NCI-H524 treated with DMSO at 0.1 percent for 48 hours (cell line): ENCODE measurements around the gene MIOX.

ENCODE experiments used
- DNase-seq: peaks from one replicate; lab custom pipeline; 2025; lab: John Stamatoyannopoulos, UW

The MIOX gene

GRCh38 chr22:50490531-50491308 lies 4.1 kb downstream of the MIOX start:
- DNase-seq = no peak

GRCh38 chr22:50497093-50497492 lies 10.4 kb downstream of the MIOX start:
- DNase-seq = no peak

- peak; percentile 6 for DNase-seq
Measured at GRCh38 chr22:50498322-50498890, 11.7 kb downstream of the MIOX start.

- DNase-seq = no peak
Measured at GRCh38 chr22:50500452-50500851, 13.8 kb downstream of the MIOX start.

- DNase-seq = no peak
Measured at GRCh38 chr22:50502096-50502495, 15.4 kb downstream of the MIOX start.

DNA sequence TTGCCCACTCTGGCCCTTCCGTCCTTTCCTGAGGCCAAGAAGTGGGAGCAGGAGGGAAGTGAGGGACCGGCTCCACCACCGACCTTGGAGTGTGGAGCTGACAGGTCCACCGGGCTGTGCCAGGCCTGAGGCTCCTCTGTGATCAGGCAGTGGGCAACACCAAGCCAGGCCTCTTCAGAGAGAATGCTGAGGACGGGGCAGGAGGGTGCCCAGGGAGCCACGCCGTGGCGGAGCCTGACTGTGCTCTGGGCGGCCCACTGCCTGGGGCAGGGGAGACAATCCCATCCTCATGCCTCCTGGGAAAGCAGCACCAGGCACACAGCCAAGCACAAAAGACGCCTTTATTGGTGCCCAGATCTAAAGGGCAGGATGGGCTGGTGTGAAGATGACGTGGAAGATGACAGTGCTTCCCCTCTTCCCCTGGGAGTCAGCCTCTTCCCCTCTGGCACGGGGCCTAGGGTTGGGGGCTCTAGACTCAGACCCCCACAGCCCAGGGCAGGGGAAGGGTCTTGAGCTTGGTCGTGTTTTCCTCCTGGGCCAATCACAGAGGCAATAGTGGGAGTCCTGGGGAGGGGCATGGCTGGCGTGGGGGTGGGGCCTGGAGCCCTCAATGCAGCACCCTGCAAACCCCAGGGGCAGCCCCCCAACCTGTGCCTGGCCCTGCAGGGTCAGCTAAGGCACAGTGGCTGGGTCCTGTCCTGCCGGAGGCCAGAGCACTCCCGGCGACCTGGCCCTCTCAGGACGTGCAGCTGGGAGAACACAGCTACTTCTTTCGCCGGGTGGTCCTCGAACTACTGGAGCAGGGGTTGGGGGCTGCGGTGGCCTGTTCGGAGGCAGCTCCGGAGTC lies 16.2 kb downstream of the MIOX start:
- DNase-seq = no peak

DNA sequence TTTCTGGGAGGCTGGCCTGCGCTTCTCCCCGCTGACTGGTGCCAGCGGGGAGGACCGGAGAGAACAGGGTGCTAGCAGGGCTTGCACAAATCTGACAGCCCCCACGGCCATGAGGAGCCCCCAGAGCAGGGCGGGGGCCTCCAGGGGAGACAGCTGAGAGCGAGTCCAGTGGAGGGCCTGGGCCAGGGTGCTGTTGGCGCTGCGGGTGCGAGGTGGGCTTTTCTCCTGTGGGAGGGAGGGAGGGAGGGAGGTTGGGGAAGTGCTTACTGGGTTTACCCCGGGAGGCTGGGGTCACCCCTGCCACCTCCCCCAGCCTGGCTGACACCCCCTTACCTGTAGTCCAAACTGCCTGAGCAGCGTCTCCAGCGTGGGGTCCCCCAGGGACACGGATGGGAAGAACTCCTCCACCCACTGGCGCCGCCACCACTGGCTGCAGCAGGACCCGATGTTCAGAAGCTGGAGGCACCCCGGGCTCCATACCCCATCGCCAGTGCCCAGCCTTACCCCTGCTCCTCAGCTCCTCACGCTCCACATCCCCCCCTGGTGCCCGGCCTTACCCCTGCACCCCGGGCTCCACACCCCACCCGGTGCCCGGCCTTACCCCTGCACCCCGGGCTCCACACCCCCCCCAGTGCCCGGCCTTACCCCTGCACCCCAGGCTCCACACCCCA lies 17.0 kb downstream of the MIOX start:
- DNase-seq = no peak

GRCh38 chr22:50504369-50505211 lies 17.9 kb downstream of the MIOX start:
- DNase-seq = no peak

DNA sequence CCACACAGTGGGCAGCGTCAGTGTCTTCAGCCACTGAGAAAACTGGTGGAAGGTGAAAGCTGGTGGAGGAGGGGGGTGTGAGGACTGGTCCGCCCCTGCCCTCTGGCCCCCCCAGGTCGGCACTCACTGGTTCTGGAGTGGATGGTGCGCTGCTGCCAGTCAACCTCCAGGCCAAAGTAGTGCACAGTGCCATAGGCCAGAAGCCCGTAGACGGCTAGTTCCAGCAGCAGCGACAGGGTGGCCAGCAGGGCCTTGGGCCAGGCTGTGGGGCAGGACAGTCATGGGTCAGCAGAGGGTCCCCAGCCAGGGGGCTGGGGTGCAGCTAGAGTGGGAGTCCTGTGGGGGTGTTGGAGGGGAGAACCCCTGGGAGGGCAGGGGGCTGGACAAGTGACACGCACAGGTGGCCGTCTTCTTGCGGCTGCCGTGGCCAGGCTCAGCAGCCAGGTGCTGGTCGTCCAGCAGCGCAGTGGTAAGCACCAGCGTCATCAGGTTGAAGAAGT lies 18.7 kb downstream of the MIOX start:
- DNase-seq = no peak

DNA sequence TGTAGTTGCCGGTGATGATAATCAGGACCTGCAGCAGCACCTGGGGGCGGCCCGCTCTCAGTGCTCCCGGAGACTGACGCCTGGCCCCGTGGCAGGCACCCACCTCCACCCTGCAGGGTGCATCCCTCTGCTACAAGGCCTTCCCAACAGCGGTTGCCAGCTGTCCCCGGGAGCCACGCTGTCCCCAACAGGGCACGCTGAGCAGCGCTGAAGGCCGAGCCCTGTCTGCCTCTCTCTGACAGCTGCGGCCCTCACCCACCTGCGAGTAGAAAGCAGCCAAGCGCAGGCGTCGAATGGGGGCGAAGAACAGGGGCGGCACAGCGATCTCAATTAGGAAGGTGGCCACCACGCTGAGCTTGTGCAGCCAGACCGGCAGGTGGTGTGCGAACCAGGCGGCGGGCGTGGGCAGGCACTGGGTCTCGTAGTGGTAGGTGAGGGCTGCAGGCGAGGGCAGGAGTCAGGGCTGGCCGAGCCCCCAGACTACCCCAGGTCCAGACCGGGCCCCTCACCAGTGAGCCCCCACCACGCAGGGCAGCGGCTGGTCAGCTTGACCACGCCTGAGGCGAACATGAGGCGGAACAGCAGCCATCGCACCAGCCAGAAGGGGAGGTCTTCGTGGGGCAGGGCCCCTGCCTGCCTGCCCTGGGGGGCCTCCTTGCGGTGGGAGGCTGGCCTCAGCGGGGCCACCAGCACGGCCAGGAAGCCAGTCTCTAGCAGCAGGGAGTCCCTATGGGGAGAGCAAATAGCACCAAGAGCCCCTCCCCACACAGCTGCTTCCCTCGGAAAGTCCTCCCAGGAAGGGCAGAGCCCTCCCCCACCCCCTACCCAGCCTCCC lies 19.3 kb downstream of the MIOX start:
- DNase-seq = no peak

DNA sequence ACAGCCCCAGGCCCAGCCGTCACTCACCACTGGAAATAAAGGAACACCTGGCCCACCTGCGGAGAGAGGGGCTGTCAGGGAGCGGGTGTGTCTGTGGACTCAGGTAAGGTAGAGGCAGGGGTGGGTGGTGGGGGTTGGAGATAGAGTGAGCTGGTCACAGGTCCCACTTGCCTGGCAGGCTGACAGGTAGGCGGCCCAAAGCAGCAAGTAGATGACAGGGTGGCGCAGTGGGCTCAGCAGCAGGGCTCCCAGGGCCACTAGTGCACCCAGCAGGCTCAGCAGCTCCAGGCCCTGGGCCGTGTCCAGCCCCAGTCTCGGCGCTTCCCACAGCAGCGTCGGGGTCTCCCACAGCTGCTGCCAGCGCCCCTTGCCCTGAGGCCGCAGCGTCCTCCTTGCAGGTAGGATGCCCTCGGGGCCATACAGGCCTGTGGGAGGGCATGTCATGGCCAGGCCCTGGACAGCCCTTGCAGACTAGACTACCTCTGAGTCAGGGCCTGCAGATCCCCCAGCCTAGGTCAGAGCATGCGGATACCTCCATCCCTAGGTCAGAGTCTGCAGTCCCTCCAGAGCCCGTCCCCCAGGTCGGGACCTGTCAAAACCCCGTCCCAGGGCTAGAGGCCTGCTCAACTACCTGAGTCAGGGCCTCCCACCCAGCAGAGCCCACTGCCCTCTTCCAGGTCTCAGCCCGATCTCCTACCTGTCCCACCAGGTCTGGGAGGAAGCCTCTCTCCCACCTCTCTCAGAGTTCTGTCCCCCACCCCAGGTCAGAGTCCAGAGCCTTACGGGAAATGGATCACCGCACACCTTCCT lies 20.2 kb downstream of the MIOX start:
- DNase-seq = no peak

DNA sequence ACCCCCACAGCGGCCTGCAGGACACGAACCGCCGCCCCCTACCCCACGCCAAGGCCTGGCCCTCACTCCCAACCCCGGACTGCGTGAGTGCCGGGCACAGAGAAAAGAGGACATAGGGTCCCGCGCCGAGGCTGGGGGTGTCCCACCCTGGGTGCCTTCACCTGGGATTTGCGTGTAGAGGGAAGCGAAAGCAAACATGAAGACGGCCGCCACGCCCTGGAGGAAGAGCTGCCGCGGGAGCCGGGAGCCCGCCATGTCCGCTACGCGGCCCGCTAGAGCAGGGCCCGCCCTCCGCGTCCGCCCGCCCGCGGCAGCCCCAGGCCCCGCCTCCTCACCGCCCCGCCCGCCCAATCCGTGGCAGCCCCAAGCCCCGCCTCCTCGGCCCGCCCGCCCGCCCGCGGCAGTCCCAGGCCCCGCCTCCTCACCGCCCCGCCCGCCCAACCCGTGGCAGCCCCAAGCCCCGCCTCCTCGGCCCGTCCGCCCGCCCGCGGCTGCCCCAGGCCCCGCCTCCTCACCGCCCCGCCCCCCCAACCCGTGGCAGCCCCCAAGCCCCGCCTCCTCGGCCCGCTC lies 20.8 kb downstream of the MIOX start, which contains the start of gene LMF2:
LMF2 (minus strand) TSS at position 282 of the 570 bp plus-strand sequence; CDS start at position 255, 27 bp downstream.
- DNase-seq = no peak

GRCh38 chr22:50507991-50508884 lies 21.6 kb downstream of the MIOX start, which contains the start of gene NCAPH2:
Gene NCAPH2, plus strand, starts transcription at chr22:50508224. Its CDS starts 114 bp downstream, at chr22:50508338.
- DNase-seq = peak; percentile 72

- DNase-seq = no peak
Measured at GRCh38 chr22:50508897-50509296, 22.2 kb downstream of the MIOX start.

- DNase-seq = no peak
Measured at GRCh38 chr22:50513175-50513574, 26.5 kb downstream of the MIOX start.

DNA sequence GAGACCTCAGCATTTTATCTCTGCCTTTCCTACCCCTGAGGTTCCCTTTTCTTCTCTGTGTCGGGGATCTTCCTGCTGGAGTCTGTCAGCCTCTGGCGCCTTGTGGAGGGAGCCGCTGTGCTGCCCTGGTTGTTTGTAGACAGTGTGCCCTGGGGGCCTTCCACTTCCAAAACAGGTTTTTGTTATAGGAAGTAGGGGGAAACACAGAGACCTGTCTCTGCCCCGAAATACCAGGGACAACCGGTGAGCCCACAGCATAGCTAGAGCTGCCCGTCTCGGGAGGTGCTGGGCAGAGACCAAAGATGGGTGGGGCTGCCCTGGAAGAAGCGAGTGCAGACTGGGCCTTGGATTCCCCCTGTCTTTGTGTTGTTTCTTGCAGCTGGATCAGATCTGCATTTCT lies 29.4 kb downstream of the MIOX start:
- no peak for DNase-seq

GRCh38 chr22:50516891-50517290 lies 30.2 kb downstream of the MIOX start:
- no peak for DNase-seq
